GM18502 (cell line): ENCODE results near the gene NUDT22.

Experiments
- ATAC-seq: cut with Tn5 transposase; IDR thresholded peaks from one replicate; pipeline ENCODE4 v1.9.1; 2021; ENCODE audit warnings: mild to moderate bottlenecking; ENCODE audit not compliant: unreplicated experiment, poor library complexity

NUDT22 gene

DNA sequence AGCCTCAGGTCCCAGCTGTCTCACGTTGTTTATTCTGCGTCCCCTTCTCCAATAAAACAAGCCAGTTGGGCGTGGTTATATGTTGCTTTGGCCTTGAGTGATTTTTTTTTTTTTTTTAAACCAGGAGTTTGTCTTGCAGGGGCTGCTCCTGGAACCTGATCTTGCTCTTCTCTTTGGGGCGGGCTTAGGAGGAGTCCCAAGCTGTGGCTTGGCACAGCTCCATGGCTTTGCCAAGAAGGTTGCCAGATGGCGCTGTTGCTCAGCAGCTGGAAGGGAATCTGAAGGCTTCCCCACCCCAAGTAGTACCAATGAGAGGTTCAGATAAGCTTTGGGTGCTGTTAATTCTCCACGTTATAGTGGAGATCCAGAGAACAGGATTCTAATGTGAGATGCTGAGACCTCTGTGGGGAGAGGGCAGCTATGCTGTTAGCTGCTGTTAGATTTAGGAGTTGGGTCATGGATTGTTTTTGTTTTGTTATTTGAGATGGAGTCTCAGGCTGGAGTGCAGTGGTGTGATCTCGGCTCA is 21.5 kb upstream of the NUDT22 start:
- ATAC-seq = no peak

GRCh38 chr11:64206457-64207255 is 19.4 kb upstream of the NUDT22 start, which contains the start of gene FERMT3:
Gene FERMT3 (plus strand): TSS chr11:64206721. CDS start chr11:64207365, 644 bp downstream.
- peak; percentile 3 for ATAC-seq

GRCh38 chr11:64207256-64208085 is 18.6 kb upstream of the NUDT22 start:
- peak; percentile 63 for ATAC-seq

- ATAC-seq = no peak
Observed at GRCh38 chr11:64208086-64208795, 17.8 kb upstream of the NUDT22 start.

GRCh38 chr11:64208796-64209562 is 17.1 kb upstream of the NUDT22 start:
- no peak for ATAC-seq

- no peak for ATAC-seq
Observed at GRCh38 chr11:64209563-64209843, 16.6 kb upstream of the NUDT22 start.

- no peak for ATAC-seq
Observed at GRCh38 chr11:64210301-64211020, 15.6 kb upstream of the NUDT22 start.

DNA sequence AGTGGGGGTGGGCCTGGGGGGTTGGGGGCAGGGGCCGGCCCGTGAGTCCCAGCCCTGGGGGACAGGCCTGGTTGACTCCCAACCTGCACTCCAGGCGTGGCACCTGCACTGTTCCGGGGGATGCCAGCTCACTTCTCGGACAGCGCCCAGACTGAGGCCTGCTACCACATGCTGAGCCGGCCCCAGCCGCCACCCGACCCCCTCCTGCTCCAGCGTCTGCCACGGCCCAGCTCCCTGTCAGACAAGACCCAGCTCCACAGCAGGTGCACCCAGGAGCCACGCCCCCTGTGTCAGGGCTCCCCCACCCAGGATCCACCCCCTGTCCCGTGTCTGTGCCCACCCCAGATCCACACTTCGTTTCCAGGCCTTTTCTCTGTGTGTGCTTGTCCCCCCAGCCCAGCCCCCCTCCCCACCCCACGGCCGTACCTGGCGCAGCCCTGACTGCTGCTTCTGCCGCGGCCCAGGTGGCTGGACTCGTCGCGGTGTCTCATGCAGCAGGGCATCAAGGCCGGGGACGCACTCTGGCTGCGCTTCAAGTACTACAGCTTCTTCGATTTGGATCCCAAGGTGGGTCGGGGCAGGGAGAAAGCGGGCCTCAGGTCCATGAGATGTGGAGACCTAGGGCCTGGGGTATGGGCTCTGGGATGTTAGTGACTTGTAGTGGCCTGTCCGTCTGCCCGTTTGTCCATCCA is 14.7 kb upstream of the NUDT22 start:
- ATAC-seq = no peak

- no peak for ATAC-seq
Observed at GRCh38 chr11:64216879-64217278, 9.2 kb upstream of the NUDT22 start.

DNA sequence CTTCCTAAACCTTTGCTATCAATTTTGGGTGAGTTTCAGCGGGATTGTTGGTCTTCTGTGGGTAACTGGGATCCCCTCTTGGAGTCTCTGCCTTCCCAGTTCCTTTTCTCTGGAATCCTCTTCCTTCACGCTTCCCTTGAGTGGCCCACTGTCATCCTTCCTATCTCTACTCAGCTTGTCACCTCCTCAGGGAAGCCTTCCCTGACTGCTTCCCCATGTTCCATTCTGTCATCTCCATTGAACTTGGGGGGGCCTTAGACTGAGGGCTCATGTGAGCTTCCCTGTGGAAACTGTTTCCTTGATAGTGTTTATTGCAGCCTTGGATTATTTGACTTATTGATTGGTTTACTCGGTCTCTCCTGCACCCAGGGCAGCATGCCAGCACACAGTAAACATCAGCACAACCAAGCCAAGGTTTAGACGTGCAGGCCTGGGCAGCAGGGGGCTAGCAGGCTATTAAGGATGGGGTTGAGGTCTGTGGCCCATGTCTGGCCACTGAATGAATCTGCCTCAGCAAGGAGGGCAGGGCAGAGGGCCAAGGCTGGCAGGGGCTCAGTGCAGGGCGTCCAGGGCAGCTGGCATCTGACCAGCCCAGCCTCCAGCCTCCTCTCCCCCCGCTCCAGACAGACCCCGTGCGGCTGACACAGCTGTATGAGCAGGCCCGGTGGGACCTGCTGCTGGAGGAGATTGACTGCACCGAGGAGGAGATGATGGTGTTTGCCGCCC is 7.3 kb upstream of the NUDT22 start:
- no peak for ATAC-seq

GRCh38 chr11:64219354-64219684 is 6.8 kb upstream of the NUDT22 start:
- no peak for ATAC-seq

GRCh38 chr11:64219755-64220154 is 6.3 kb upstream of the NUDT22 start:
- ATAC-seq = no peak

- no peak for ATAC-seq
Observed at GRCh38 chr11:64220271-64220670, 5.8 kb upstream of the NUDT22 start.

- no peak for ATAC-seq
Observed at GRCh38 chr11:64220798-64221197, 5.3 kb upstream of the NUDT22 start.

- no peak for ATAC-seq
Observed at GRCh38 chr11:64222651-64223000, 3.4 kb upstream of the NUDT22 start.

- ATAC-seq = no peak
Observed at GRCh38 chr11:64223001-64223651, 2.9 kb upstream of the NUDT22 start.

GRCh38 chr11:64224151-64224890 is 1.8 kb upstream of the NUDT22 start:
- ATAC-seq = no peak
